Ectodermal cell (in vitro differentiated cells): Measurements from ENCODE around the gene SSBP3. TPM values are rescaled to one million over a fixed set of nuclear protein-coding genes. Genes with fewer than 3 reads are reported as not detected.
"Not testable (repeated sequence)": the region's sequence is repeated elsewhere in the genome, so short reads cannot be mapped to it uniquely, and the experiment has no call there.

Source experiments
- H3K27ac ChIP-seq: 2 replicates; pipeline ENCODE4 v1.7.0; 2013; ENCODE audit warnings: mild to moderate bottlenecking, low read depth, low read length; ENCODE audit not compliant: insufficient read depth, poor library complexity, severe bottlenecking
- H3K27me3 ChIP-seq: 2 replicates; pipeline ENCODE4 v1.7.0; 2013; ENCODE audit warnings: mild to moderate bottlenecking, low read length; ENCODE audit not compliant: insufficient read depth, control insufficient read depth, poor library complexity, severe bottlenecking
- H3K36me3 ChIP-seq: one replicate; pipeline ENCODE4 v1.7.0; 2013; ENCODE audit warnings: low read length; ENCODE audit not compliant: control insufficient read depth, insufficient read depth
- H3K4me1 ChIP-seq: one replicate; pipeline ENCODE4 v1.7.0; 2013; ENCODE audit warnings: low read length; ENCODE audit not compliant: control insufficient read depth, insufficient read depth
- H3K4me3 ChIP-seq: 2 replicates; pipeline ENCODE4 v1.7.0; 2013; ENCODE audit warnings: low read depth, low read length, control low read depth; ENCODE audit not compliant: insufficient read depth
- H3K9me3 ChIP-seq: 2 replicates; pipeline ENCODE4 v1.7.0; 2013; ENCODE audit warnings: mild to moderate bottlenecking, low read length, moderate library complexity; ENCODE audit not compliant: control insufficient read depth
- WGBS, 2 experiments: methylation state at CpG; one replicate each; pipeline ENCODE4 v1.1.7; 2013; ENCODE audit warnings: missing lambda C conversion rate in 2 of 2; 5-methylcytosine and 5-hydroxymethylcytosine counted together
- polyA plus RNA-seq, 4 experiments: library from polyadenylated mRNA; stranded (reverse); fragments of 50-300 nt; gene quantifications; one replicate each; pipeline ENCODE4 v1.2.3, GENCODE V29; 2013

SSBP3 gene
- 165 TPM for polyA plus RNA-seq (2013, experiment 1 of 4)
- 166 TPM for polyA plus RNA-seq (2013, experiment 2 of 4)
- 129 TPM for polyA plus RNA-seq (2013, experiment 3 of 4)
- polyA plus RNA-seq (2013, experiment 4 of 4) = 145 TPM

- Histone ChIP-seq H3K4me3 (peak within 1 kb of the TSS; percentile 81), H3K9me3 (no peaks in the 10 kb centered on the region), H3K36me3 (peaks cover 8% of the 10 kb centered on the region), H3K27ac (peak within 1 kb of the TSS; percentile 95), H3K27me3 (no peaks in the 10 kb centered on the region), H3K4me1 (peaks cover 30% of the 10 kb centered on the region)
- 0% methylated on average over 96 to 100 of the region's 100 CpGs for WGBS, 2 experiments
Observed at GRCh38 chr1:54406339-54407153, at the start of gene SSBP3. TSS of gene SSBP3 (minus strand) at chr1:54406394.

GRCh38 chr1:54453509-54453908 is 47.3 kb upstream of the SSBP3 start:
- H3K27me3 ChIP-seq = no peaks in the 10 kb centered on the region
- H3K36me3 ChIP-seq = no peaks in the 10 kb centered on the region
- WGBS, 2 experiments = 87 to 98% methylated on average over 2 of the region's 2 CpGs
- no peaks in the 10 kb centered on the region for H3K4me1 ChIP-seq
- no peak overlapping the region for H3K4me3 ChIP-seq
- H3K27ac ChIP-seq = no peak overlapping the region
- no peaks in the 10 kb centered on the region for H3K9me3 ChIP-seq

GRCh38 chr1:54453022-54453421 is 46.8 kb upstream of the SSBP3 start:
- Histone ChIP-seq H3K4me3 (no peak overlapping the region), H3K36me3 (no peaks in the 10 kb centered on the region), H3K27ac (no peak overlapping the region), H3K27me3 (no peaks in the 10 kb centered on the region), H3K9me3 (no peaks in the 10 kb centered on the region), H3K4me1 (no peaks in the 10 kb centered on the region)
- 78 to 81% methylated on average over 3 of the region's 3 CpGs for WGBS, 2 experiments

DNA sequence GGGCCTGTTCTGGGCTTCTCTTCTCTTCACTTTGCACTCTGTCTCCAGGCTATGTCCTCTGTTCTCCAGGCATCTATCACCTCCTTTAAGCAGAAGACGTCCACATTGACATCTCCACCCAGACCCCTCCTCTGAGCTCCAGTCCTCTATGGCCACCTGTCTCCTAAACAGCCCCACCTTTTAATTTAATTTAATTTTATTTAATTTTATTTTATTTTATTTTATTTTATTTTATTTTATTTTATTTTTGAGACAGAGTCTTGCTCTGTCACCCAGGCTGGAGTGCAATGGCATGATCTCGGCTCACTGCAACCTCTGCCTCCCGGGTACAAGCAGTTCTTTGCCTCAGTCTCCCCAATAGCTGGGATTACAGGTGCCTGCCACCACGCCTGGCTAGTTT is 43.2 kb upstream of the SSBP3 start:
- H3K36me3 ChIP-seq, H3K4me3 ChIP-seq, H3K4me1 ChIP-seq, H3K27ac ChIP-seq, H3K9me3 ChIP-seq, H3K27me3 ChIP-seq: not testable (repeated sequence)
- WGBS, 2 experiments = 88 to 89% methylated on average over 4 of the region's 4 CpGs

DNA sequence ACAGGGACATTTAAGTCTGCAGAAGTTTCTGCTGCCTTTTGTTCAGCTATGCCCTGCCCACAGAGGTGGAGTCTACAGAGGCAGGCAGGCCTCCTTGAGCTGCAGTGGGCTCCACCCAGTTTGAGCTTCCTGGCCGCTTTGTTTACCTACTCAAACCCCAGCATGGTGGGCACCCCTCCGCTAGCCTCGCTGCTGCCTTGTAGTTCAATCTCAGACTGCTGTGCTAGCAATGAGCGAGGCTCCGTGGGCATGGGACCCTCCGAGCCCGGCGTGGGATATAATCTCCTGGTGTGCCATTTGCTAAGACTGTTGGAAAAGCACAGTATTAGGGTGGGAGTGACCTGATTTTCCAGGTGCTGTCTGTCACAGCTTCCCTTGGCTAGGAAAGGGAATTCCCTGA is 42.6 kb upstream of the SSBP3 start:
- not testable (repeated sequence) for H3K4me3 ChIP-seq, H3K9me3 ChIP-seq, H3K4me1 ChIP-seq, H3K27me3 ChIP-seq, H3K36me3 ChIP-seq, H3K27ac ChIP-seq
- WGBS, 2 experiments = 93 to 97% methylated on average over 8 of the region's 8 CpGs

GRCh38 chr1:54447081-54447480 is 40.9 kb upstream of the SSBP3 start:
- not testable (repeated sequence) for H3K36me3 ChIP-seq, H3K4me3 ChIP-seq, H3K27me3 ChIP-seq, H3K4me1 ChIP-seq, H3K27ac ChIP-seq, H3K9me3 ChIP-seq
- 83% methylated on average over 1 of the region's 2 CpGs; no CpG with 5 or more reads in 1 of the 2 experiments for WGBS, 2 experiments

DNA sequence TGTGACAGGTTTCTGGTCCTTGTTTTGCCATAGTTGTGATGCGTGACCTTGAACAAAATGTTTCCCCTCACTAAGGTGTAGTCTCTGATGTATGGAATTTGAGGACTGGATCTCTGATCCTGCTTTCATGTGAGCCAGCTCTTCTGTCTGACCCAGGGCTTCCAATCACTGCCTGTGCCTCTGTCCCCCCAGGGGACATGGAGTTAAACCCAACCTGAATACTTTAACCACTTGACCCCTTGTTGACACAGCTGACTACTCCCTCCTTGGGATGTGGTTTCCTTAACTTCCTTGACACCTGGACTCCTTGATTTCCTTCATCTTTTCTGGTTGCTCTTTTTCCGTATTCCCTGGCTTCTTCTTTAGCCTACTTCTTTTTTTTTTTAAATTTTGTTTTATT is 36.0 kb upstream of the SSBP3 start:
- no peaks in the 10 kb centered on the region for H3K9me3 ChIP-seq
- no peaks in the 10 kb centered on the region for H3K36me3 ChIP-seq
- no peaks in the 10 kb centered on the region for H3K27me3 ChIP-seq
- H3K27ac ChIP-seq = no peak overlapping the region
- H3K4me3 ChIP-seq = no peak overlapping the region
- H3K4me1 ChIP-seq = no peaks in the 10 kb centered on the region
- 93 to 100% methylated on average over 1 to 2 of the region's 2 CpGs for WGBS, 2 experiments

DNA sequence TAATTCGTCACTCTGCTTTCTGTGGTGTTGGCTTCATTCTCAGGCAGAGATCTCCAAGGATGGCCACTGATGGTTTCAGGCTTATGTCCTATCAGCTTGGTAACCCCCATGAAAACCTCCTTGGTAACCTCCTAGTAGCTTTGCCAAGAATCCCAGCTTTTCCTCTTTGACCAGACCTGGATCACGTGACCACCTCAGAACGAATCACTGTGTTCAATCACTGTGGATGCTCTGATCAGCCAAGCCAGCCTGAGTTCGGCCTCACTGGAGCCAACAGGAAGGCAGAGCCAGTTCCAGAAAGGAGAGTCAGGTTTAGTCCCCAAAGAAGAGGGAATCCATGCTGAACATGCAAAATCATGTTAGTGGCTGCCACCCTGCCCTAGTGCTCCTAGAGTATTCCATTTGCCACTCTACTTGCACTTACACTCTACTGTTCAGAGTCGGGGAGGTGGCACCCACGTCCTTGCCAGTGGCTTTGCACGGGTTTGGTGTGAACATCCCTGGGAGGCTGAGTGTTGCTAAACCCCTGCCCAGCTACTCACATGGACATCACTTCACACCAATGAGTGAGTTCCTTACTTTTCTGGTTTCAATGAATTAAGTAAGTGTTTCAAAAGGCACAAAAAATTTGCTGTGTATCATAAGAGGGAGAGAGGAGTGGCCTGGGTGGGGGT is 33.5 kb upstream of the SSBP3 start:
- no peak overlapping the region for H3K27ac ChIP-seq
- 89% methylated on average over 7 of the region's 7 CpGs for WGBS, 2 experiments
- no peaks in the 10 kb centered on the region for H3K36me3 ChIP-seq
- H3K27me3 ChIP-seq = no peaks in the 10 kb centered on the region
- H3K4me1 ChIP-seq = no peaks in the 10 kb centered on the region
- H3K4me3 ChIP-seq = no peak overlapping the region
- H3K9me3 ChIP-seq = no peaks in the 10 kb centered on the region

- Histone ChIP-seq H3K36me3 (no peaks in the 10 kb centered on the region), H3K4me1 (no peaks in the 10 kb centered on the region), H3K27me3 (no peaks in the 10 kb centered on the region), H3K27ac (no peak overlapping the region), H3K9me3 (no peaks in the 10 kb centered on the region), H3K4me3 (no peak overlapping the region)
- WGBS, 2 experiments = 89 to 99% methylated on average over 5 to 6 of the region's 6 CpGs
Observed at GRCh38 chr1:54437783-54438182, 31.6 kb upstream of the SSBP3 start.

- no peaks in the 10 kb centered on the region for H3K9me3 ChIP-seq
- no peak overlapping the region for H3K4me3 ChIP-seq
- H3K27me3 ChIP-seq = no peaks in the 10 kb centered on the region
- no peak overlapping the region for H3K27ac ChIP-seq
- no peaks in the 10 kb centered on the region for H3K36me3 ChIP-seq
- no peaks in the 10 kb centered on the region for H3K4me1 ChIP-seq
- 82 to 89% methylated on average over 5 of the region's 5 CpGs for WGBS, 2 experiments
Observed at GRCh38 chr1:54436826-54437225, 30.6 kb upstream of the SSBP3 start.
